Heart left ventricle (tissue), 13 donors: ENCODE results near the gene RERGL.

Source experiments
- CTCF ChIP-seq, 12 donors: fragments of 200-600 bp; sonication (generic) in 4 of 12; IDR thresholded peaks; one replicate each; pipeline versions ENCODE4 v1.5.0 to v1.8.0; 2018 to 2022; ENCODE audit warnings: antibody characterized with exemption in 12 of 12, mild to moderate bottlenecking in 5 of 12
- POLR2A ChIP-seq, 2 donors: fragments of 450-650 bp; IDR thresholded peaks; one replicate each; pipeline ENCODE4 v1.6.1; 2017; ENCODE audit warnings: antibody characterized with exemption in 2 of 2, mild to moderate bottlenecking in 2 of 2, moderate library complexity in 2 of 2
- donor health status: ischemic (EF 13 %, LVEDD 7.1; RV severe dilation, severe dysfunction).
- donor health status: DM: no; HTN: yes; CAD: no.
- donor health status: DM: no; HTN: no; CAD: no.
- donor health status: ischemic (EF 25% LVEDD 6.9; RV normal size, moderate dysfunction).
- donor health status: ischemic (EF 25% LVEDD 5.7; RV mildly dilated, moderate dysfunction).
- donor health status: ischemic (EF 35%, LVEDD 5.7; RV mildly dilated, moderate dysfunction).
- donor health status: nonischemic (EF 11% LVEDD 7.7; RV severe dilation, severe dysfunction).
- donor health status: DM: yes; HTN: yes; CAD: no.
- donor health status: PGD.
- donor health status: ischemic (EF 29% LVEDD 5.4; RV normal size, mild dysfunction).
- donor health status: nonischemic (EF 23%, LVEDD 6.1; RV moderate dilation, normal function).

GRCh38 chr12:18101043-18101442 is 11.1 kb upstream of the RERGL start:
- TF ChIP-seq CTCF (IDR thresholded peaks at IDR 0.05) (no peak), POLR2A (IDR thresholded peaks at IDR 0.05) (no peak)
